ENCODE data around the gene SLC2A9. TPM values are rescaled to one million over a fixed set of nuclear protein-coding genes. Genes with fewer than 3 reads are reported as not detected.

The SLC2A9 gene
- total RNA-seq, 1 donor from 2014 or later: 0.54 TPM

GRCh38 chr4:10036807-10037342, 15.6 kb upstream of the SLC2A9 start:
- Mint-ChIP-seq H3K27ac (ENCODE audit: unreplicated experiment) (no peak overlapping the region), H3K27me3 (ENCODE audit: low read depth, unreplicated experiment) (peaks cover 11% of the 10 kb centered on the region), H3K4me1 (ENCODE audit: low read depth, unreplicated experiment) (peaks cover 19% of the 10 kb centered on the region), H3K4me3 (ENCODE audit: unreplicated experiment) (no peak overlapping the region), H3K36me3 (ENCODE audit: low read depth, unreplicated experiment) (peaks cover 4% of the 10 kb centered on the region), H3K9me3 (ENCODE audit: unreplicated experiment) (no peaks in the 10 kb centered on the region)
- no peak overlapping the region for H3K9ac ChIP-seq (ENCODE audit: low read length)
- H3K27ac ChIP-seq (ENCODE audit: low read depth, low read length): no peak overlapping the region
- DNase-seq (ENCODE audit: low read depth) (no peak), FAIRE-seq (no peak)
- no peaks in the 10 kb centered on the region for H4K20me1 ChIP-seq (ENCODE audit: insufficient read depth, low read length)
- H3K4me1 ChIP-seq (ENCODE audit: insufficient read depth, low read length): peaks cover 26% of the 10 kb centered on the region
- H3K79me2 ChIP-seq (ENCODE audit: insufficient read depth, low read length): no peaks in the 10 kb centered on the region
- H3K9me3 ChIP-seq (ENCODE audit: insufficient read depth, low read depth, low read length): no peaks in the 10 kb centered on the region
- no peak overlapping the region for H3K4me2 ChIP-seq (ENCODE audit: low read length)
- no peak overlapping the region for H2AFZ ChIP-seq (ENCODE audit: low read depth, low read length)
- no peaks in the 10 kb centered on the region for H3K36me3 ChIP-seq (ENCODE audit: insufficient read depth, low read length)
- H3K27me3 ChIP-seq (ENCODE audit: insufficient read depth, low read length): no peaks in the 10 kb centered on the region
- TF ChIP-seq EZH2 (IDR thresholded peaks at IDR 0.05; ENCODE audit: insufficient read depth, low read length): no peak
- H3K4me3 ChIP-seq (ENCODE audit: insufficient read depth, low read depth, low read length): no peak overlapping the region

DNA sequence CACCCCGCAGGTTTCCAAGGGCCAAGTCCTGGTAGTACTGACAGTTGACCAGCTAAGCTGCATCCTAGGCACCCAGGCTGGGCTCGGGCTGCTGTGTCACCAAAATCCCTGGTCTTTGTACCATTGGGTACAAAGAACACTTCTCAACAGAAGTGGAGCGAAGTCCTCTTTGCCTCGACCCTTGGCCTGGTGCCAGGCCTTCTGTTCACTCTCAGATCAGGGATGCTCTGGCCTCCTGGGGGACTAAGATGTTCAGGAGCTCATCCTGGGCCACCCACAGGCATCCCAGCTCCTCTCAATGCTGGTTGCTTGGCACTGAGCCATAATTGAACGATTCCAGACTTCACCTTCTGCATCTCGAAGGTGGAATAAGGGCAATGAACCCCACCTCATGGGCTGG, 13.8 kb upstream of the SLC2A9 start:
- no peak overlapping the region for H2AFZ ChIP-seq (ENCODE audit: low read depth, low read length)
- H3K27ac ChIP-seq (ENCODE audit: low read depth, low read length): no peak overlapping the region
- TF ChIP-seq, protein P1, sequence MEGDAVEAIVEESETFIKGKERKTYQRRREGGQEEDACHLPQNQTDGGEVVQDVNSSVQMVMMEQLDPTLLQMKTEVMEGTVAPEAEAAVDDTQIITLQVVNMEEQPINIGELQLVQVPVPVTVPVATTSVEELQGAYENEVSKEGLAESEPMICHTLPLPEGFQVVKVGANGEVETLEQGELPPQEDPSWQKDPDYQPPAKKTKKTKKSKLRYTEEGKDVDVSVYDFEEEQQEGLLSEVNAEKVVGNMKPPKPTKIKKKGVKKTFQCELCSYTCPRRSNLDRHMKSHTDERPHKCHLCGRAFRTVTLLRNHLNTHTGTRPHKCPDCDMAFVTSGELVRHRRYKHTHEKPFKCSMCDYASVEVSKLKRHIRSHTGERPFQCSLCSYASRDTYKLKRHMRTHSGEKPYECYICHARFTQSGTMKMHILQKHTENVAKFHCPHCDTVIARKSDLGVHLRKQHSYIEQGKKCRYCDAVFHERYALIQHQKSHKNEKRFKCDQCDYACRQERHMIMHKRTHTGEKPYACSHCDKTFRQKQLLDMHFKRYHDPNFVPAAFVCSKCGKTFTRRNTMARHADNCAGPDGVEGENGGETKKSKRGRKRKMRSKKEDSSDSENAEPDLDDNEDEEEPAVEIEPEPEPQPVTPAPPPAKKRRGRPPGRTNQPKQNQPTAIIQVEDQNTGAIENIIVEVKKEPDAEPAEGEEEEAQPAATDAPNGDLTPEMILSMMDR (IDR thresholded peaks at IDR 0.05; ENCODE audit: insufficient read depth, low read depth, low read length): no peak
- no peak for TF ChIP-seq EZH2 (IDR thresholded peaks at IDR 0.05; ENCODE audit: insufficient read depth, low read length)
- Mint-ChIP-seq H3K4me1 (ENCODE audit: low read depth, unreplicated experiment) (peaks cover 26% of the 10 kb centered on the region), H3K27ac (ENCODE audit: unreplicated experiment) (no peak overlapping the region), H3K27me3 (ENCODE audit: low read depth, unreplicated experiment) (peaks cover 11% of the 10 kb centered on the region), H3K4me3 (ENCODE audit: unreplicated experiment) (no peak overlapping the region), H3K36me3 (ENCODE audit: low read depth, unreplicated experiment) (peaks cover 3% of the 10 kb centered on the region), H3K9me3 (ENCODE audit: unreplicated experiment) (no peaks in the 10 kb centered on the region)
- no peaks in the 10 kb centered on the region for H3K9me3 ChIP-seq (ENCODE audit: insufficient read depth, low read depth, low read length)
- H3K9ac ChIP-seq (ENCODE audit: low read length): no peak overlapping the region
- FAIRE-seq (no peak), DNase-seq (ENCODE audit: low read depth) (no peak)
- no peak overlapping the region for H3K4me3 ChIP-seq (ENCODE audit: insufficient read depth, low read depth, low read length)
- H3K36me3 ChIP-seq (ENCODE audit: insufficient read depth, low read length): no peaks in the 10 kb centered on the region
- H3K79me2 ChIP-seq (ENCODE audit: insufficient read depth, low read length): no peaks in the 10 kb centered on the region
- peaks cover 31% of the 10 kb centered on the region for H3K4me1 ChIP-seq (ENCODE audit: insufficient read depth, low read length)
- H3K27me3 ChIP-seq (ENCODE audit: insufficient read depth, low read length): no peaks in the 10 kb centered on the region
- no peak overlapping the region for H3K4me2 ChIP-seq (ENCODE audit: low read length)
- no peaks in the 10 kb centered on the region for H4K20me1 ChIP-seq (ENCODE audit: insufficient read depth, low read length)

- H3K4me3 Mint-ChIP-seq (ENCODE audit: unreplicated experiment): no peak overlapping the region
- no peak for DNase-seq (ENCODE audit: low read depth)
- no peak overlapping the region for H3K4me3 ChIP-seq (ENCODE audit: insufficient read depth, low read depth, low read length)
- no peak overlapping the region for H2AFZ ChIP-seq (ENCODE audit: low read depth, low read length)
- H3K27me3 ChIP-seq (ENCODE audit: insufficient read depth, low read length): no peaks in the 10 kb centered on the region
- H3K27me3 Mint-ChIP-seq (ENCODE audit: low read depth, unreplicated experiment): peaks cover 11% of the 10 kb centered on the region
- no peaks in the 10 kb centered on the region for H3K36me3 Mint-ChIP-seq (ENCODE audit: low read depth, unreplicated experiment)
- H3K9me3 ChIP-seq (ENCODE audit: insufficient read depth, low read depth, low read length): no peaks in the 10 kb centered on the region
- no peak for FAIRE-seq
- no peak overlapping the region for H3K27ac ChIP-seq (ENCODE audit: low read depth, low read length)
- H3K79me2 ChIP-seq (ENCODE audit: insufficient read depth, low read length): no peaks in the 10 kb centered on the region
- no peaks in the 10 kb centered on the region for H3K9me3 Mint-ChIP-seq (ENCODE audit: unreplicated experiment)
- H3K4me1 ChIP-seq (ENCODE audit: insufficient read depth, low read length): peaks cover 31% of the 10 kb centered on the region
- H3K4me1 Mint-ChIP-seq (ENCODE audit: low read depth, unreplicated experiment): peaks cover 26% of the 10 kb centered on the region
- H3K9ac ChIP-seq (ENCODE audit: low read length): no peak overlapping the region
- H3K36me3 ChIP-seq (ENCODE audit: insufficient read depth, low read length): no peaks in the 10 kb centered on the region
- H3K4me2 ChIP-seq (ENCODE audit: low read length): no peak overlapping the region
- TF ChIP-seq, protein P1 (IDR thresholded peaks at IDR 0.05; ENCODE audit: insufficient read depth, low read depth, low read length): no peak
- no peak for TF ChIP-seq EZH2 (IDR thresholded peaks at IDR 0.05; ENCODE audit: insufficient read depth, low read length)
- H4K20me1 ChIP-seq (ENCODE audit: insufficient read depth, low read length): no peaks in the 10 kb centered on the region
- no peak overlapping the region for H3K27ac Mint-ChIP-seq (ENCODE audit: unreplicated experiment)
Measured at GRCh38 chr4:10034612-10035104, 13.4 kb upstream of the SLC2A9 start.

Data from astrocyte (in vitro differentiated cells and primary cell).